ENCODE data around the gene CIPC.

GRCh38 chr14:77158882-77159255 lies 60.8 kb downstream of the CIPC start:
- TF ChIP-seq, protein P1, sequence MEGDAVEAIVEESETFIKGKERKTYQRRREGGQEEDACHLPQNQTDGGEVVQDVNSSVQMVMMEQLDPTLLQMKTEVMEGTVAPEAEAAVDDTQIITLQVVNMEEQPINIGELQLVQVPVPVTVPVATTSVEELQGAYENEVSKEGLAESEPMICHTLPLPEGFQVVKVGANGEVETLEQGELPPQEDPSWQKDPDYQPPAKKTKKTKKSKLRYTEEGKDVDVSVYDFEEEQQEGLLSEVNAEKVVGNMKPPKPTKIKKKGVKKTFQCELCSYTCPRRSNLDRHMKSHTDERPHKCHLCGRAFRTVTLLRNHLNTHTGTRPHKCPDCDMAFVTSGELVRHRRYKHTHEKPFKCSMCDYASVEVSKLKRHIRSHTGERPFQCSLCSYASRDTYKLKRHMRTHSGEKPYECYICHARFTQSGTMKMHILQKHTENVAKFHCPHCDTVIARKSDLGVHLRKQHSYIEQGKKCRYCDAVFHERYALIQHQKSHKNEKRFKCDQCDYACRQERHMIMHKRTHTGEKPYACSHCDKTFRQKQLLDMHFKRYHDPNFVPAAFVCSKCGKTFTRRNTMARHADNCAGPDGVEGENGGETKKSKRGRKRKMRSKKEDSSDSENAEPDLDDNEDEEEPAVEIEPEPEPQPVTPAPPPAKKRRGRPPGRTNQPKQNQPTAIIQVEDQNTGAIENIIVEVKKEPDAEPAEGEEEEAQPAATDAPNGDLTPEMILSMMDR (IDR thresholded peaks at IDR 0.05; ENCODE audit: insufficient read depth, low read length, poor library complexity, severe bottlenecking), result no peak
- TF ChIP-seq EZH2phosphoT487 (conservative IDR thresholded peaks at IDR 0.05; ENCODE audit: low read length), result no peak

Data from SU-DHL-6 (cell line).